ENCODE data around the gene CDH22. TPM values are rescaled to one million over a fixed set of nuclear protein-coding genes. Genes with fewer than 3 reads are reported as not detected.

The CDH22 gene
- total RNA-seq, 1 donor from 2014 or later, result 0.14 TPM

DNA sequence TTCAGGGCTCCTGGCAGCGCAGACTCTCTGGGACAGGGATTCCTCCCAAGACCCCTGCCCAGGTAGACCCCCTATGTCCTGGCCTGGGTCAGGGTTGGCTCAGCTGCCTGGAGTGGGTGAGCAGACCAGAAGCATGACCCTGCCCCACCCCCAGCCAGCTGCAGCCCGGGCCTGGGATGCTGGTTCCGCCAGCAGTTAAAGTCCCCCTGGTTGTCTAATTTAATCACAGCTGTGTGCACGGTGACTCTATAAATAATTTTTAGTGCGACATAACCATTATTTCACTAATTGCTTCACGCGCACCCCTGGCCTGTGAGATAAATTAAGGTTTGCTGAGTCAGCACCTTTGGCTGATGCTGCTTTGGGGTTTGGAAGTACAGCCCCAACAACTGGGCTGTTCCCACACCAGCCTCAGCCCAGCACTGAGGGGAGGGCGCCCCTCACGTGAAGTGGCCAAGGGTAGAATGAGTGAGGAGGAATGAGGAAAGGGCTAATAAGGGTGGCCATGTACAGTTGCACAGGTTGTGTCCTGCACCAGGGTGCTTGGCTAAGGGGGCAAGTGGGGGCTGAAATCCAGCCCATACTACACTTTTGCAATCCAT is 26.1 kb upstream of the CDH22 start:
- peaks cover 26% of the 10 kb centered on the region for H3K27me3 Mint-ChIP-seq
- H3K4me1 Mint-ChIP-seq (ENCODE audit: low read depth), result no peaks in the 10 kb centered on the region
- H3K4me3 Mint-ChIP-seq (ENCODE audit: low read depth), result no peak overlapping the region
- H3K27ac Mint-ChIP-seq, result no peak overlapping the region
- TF ChIP-seq, protein P1, sequence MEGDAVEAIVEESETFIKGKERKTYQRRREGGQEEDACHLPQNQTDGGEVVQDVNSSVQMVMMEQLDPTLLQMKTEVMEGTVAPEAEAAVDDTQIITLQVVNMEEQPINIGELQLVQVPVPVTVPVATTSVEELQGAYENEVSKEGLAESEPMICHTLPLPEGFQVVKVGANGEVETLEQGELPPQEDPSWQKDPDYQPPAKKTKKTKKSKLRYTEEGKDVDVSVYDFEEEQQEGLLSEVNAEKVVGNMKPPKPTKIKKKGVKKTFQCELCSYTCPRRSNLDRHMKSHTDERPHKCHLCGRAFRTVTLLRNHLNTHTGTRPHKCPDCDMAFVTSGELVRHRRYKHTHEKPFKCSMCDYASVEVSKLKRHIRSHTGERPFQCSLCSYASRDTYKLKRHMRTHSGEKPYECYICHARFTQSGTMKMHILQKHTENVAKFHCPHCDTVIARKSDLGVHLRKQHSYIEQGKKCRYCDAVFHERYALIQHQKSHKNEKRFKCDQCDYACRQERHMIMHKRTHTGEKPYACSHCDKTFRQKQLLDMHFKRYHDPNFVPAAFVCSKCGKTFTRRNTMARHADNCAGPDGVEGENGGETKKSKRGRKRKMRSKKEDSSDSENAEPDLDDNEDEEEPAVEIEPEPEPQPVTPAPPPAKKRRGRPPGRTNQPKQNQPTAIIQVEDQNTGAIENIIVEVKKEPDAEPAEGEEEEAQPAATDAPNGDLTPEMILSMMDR (IDR thresholded peaks at IDR 0.05; ENCODE audit: unreplicated experiment), result no peak
- no peak for DNase-seq (ENCODE audit: low spot score, unreplicated experiment)
- H3K36me3 Mint-ChIP-seq (ENCODE audit: insufficient read depth), result no peaks in the 10 kb centered on the region
- no peaks in the 10 kb centered on the region for H3K9me3 Mint-ChIP-seq (ENCODE audit: low read depth)

DNA sequence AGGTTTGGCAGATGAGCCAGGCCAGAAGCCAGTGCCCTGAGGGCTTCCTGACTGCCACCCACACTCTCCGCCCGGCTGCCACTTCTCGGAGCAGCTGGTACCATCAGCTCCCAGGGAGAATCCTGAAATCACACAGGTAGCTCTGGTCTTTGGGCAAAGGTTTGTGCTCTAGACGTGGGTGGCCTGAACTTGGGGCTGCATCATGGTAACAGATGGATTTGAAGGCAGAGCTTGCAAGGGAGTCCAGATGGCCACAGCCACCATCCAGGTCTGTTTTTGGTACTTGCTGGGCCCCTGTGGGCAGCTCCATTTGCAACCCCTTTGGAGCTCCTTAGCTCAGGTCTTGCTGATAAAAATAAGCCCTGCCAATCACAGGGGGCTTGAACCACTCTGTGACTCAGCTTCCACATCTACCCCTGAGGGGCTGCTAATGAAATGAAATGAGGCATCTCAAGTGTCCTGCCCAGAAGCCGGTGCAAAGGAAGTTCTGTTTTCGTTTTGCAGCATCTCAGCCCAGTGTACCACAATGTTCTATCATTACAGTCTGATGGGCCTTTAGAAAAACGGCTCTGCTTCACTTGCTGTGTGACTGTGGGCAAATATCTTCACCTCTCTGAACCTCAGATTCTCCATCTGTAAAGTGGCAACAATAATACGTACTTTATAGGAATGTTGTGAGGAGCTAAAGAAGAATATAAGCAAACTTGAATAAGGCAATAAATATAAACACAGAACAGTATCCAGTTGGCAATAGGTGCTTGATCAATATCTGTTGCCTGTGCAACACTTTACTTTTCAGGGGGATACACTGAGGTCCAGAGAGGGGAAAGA is 25.1 kb upstream of the CDH22 start:
- Mint-ChIP-seq H3K4me1 (ENCODE audit: low read depth) (no peaks in the 10 kb centered on the region), H3K27ac (no peak overlapping the region), H3K9me3 (ENCODE audit: low read depth) (no peaks in the 10 kb centered on the region), H3K4me3 (ENCODE audit: low read depth) (no peak overlapping the region), H3K27me3 (peaks cover 19% of the 10 kb centered on the region), H3K36me3 (ENCODE audit: insufficient read depth) (no peaks in the 10 kb centered on the region)
- TF ChIP-seq, protein P1 (IDR thresholded peaks at IDR 0.05; ENCODE audit: unreplicated experiment), result no peak
- DNase-seq (ENCODE audit: low spot score, unreplicated experiment), result no peak

DNA sequence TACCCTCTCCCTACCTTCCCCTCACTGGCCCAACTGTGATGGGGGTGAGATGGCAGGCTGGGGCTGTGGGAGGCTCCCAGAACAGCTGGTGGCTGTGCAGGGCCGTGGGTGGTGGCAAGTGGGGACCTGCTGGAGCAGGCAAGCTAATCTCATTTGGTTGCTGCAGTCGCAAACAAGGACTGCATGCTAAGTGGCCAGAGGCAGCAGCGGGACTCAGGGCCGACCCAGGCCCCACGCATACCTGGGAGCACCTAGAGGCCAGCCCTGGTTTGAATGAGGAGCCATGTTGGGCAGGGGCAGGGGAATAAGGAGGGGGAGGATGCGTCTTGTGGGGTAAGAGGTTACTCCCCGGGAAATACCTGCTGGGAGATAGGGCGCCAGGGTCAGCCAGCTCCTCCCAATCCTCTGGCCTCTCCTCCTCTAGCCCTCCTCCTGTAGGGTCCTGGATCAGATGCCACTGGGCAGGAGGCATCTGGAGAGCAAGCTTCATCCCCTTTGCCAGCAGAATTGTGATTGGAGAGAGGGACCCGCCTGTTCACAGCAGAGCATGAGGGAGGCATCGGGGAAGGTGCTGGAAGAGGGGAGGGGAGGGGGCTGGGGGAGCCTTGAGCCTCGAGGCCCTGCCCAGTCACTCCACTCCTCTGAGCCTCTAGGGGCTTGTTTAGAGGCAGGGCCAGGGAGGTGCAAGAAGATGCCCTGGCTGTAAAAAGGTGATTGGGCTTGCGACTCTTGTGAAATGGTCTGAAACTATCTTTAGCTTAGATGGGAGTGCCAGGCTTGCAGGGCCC is 24.3 kb upstream of the CDH22 start:
- Mint-ChIP-seq H3K4me1 (ENCODE audit: low read depth) (no peaks in the 10 kb centered on the region), H3K36me3 (ENCODE audit: insufficient read depth) (no peaks in the 10 kb centered on the region)

DNA sequence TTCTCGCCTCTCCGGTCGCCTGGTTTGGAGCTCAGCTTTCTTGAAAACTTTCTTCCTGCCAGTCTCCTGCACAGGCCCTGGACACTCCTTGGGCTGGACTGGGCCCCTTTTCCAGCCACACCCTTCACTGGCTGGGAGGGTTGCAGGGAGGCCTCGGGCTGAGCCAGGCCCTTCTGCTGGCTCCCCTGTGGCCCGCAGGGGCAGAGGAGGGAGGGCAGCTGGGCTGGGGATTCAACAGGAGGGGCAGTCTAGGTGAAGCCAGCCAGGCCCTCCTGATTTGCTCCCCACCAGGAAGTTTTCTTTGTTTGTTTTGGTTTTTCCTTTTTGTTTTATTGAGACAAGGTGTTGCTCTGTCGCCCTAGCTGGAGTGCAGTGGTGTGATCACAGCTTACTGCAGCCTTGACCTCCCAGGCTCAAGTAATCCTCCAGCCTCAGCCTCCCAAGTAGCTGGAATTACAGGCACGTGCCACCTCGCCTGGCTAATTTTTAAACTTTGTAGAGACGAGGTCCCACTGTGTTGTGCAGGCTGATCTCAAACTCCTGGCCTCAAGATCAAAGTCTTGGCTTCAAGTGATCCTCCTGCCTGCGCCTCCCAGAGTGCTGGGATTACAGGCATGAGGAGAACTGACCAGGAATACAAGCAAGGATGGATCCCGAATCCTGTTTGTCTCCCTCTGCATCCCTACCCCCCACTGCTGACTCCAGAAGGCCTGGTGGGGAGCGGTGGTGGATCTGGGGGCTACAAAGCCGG is 23.5 kb upstream of the CDH22 start:
- Mint-ChIP-seq H3K36me3 (ENCODE audit: insufficient read depth) (no peaks in the 10 kb centered on the region), H3K9me3 (ENCODE audit: low read depth) (no peaks in the 10 kb centered on the region)

More for the DNA sequence above, 24.3 kb upstream of the CDH22 start:
- Mint-ChIP-seq H3K27ac (no peak overlapping the region), H3K4me3 (ENCODE audit: low read depth) (no peak overlapping the region), H3K9me3 (ENCODE audit: low read depth) (no peaks in the 10 kb centered on the region), H3K27me3 (peaks cover 19% of the 10 kb centered on the region)
- no peak for DNase-seq (ENCODE audit: low spot score, unreplicated experiment)
- TF ChIP-seq, protein P1 (IDR thresholded peaks at IDR 0.05; ENCODE audit: unreplicated experiment), result no peak

More for the DNA sequence above, 23.5 kb upstream of the CDH22 start:
- TF ChIP-seq, protein P1 (IDR thresholded peaks at IDR 0.05; ENCODE audit: unreplicated experiment), result no peak
- no peak overlapping the region for H3K27ac Mint-ChIP-seq
- no peaks in the 10 kb centered on the region for H3K4me1 Mint-ChIP-seq (ENCODE audit: low read depth)
- peaks cover 19% of the 10 kb centered on the region for H3K27me3 Mint-ChIP-seq
- H3K4me3 Mint-ChIP-seq (ENCODE audit: low read depth), result no peak overlapping the region
- no peak for DNase-seq (ENCODE audit: low spot score, unreplicated experiment)

All from progenitor cell of endocrine pancreas (in vitro differentiated cells).